NOMO-1 treated with DMSO at 0.1 percent for 48 hours (cell line): ENCODE data around the gene DENND4C.
"Not testable (repeated sequence)": the region's sequence is repeated elsewhere in the genome, so short reads cannot be mapped to it uniquely, and the experiment has no call there.

Source experiments
- DNase-seq: peaks from one replicate; lab custom pipeline; 2025; ENCODE audit not compliant: unreplicated experiment; lab: John Stamatoyannopoulos, UW

The DENND4C gene

DNA sequence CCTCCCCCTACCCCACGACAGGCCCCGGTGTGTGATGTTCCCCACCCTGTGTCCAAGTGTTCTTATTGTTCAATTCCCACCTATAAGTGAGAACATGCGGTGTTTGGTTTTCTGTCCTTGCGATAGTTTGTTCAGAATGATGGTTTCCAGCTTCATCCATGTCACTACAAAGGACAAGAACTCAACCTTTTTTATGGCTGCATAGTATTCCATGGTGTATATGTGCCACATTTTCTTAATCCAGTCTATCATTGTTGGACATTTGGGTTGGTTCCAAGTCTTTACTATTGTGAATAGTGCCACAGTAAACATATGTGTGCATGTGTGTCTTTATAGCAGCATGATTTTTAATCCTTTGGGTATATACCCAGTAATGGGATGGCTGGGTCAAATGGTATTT, 35.1 kb downstream of the DENND4C start:
- not testable (repeated sequence) for DNase-seq

DNA sequence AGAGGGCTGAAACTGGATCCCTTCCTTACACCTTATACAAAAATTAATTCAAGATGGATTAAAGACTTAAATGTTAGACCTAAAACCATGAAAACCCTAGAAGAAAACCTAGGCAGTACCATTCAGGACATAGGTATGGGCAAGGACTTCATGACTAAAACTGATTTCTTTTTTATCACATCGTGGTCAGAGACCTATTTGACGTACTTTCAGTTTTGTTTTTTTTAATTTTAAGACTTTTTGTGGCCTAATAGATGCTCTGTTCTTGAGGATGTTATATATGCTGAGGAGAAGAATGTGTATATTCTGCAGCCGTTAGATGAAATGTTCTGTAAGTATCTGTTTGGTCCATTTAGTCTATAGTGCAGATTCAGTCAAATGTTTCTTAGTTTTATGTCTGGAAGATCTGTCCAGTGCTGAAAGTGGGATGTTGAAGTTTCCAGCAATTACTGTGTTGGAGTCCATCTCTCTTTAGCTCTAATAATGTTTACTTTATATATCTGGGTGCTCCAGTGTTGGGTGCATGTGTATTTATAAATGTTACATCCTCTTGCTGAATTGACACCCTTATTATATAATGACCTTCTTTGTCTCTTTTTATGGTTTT, 36.4 kb downstream of the DENND4C start:
- DNase-seq, result not testable (repeated sequence)

DNA sequence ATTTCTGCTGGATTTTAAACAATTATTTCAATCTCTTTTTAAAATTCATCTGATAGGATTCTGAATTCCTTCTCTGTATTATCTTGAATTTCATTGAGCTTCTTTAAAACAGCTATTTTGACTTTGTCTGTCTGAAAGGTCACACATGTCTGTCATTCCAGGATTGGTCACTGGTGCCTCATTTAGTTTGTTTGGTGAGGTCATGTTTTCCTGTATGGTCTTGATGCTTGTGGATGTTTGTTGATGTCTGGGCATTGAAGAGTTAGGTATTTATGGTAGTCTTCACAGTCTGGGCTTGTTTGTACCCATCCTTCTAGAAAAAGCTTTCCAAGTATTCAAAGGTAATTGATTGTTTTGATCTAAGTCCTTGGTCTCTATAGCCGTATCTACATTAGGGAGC, 39.1 kb downstream of the DENND4C start:
- no peak for DNase-seq

DNA sequence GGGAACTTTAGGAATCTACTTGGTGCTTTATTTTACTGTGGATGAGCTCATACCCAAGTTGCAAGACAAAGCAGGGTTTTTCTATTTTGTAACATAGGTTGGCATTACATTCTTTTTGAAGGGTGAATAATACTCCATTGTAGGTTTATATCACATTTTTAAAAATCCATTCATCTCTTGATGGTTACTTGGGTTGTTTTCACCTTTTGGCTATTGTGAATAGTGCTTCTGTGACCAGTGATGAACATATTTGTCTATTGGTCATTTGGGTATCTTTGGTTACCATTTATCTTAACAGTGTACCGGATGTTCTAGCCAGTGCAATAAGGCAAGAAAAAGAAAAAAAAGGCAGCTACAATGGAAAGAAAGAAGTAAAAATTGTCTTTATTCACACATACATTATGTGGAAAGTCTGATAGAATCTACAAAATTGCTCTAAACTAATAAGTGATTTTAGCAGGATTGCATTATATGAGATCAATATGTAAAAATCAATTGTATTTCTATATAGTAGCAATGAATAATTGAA, 40.0 kb downstream of the DENND4C start:
- DNase-seq, result no peak

DNA sequence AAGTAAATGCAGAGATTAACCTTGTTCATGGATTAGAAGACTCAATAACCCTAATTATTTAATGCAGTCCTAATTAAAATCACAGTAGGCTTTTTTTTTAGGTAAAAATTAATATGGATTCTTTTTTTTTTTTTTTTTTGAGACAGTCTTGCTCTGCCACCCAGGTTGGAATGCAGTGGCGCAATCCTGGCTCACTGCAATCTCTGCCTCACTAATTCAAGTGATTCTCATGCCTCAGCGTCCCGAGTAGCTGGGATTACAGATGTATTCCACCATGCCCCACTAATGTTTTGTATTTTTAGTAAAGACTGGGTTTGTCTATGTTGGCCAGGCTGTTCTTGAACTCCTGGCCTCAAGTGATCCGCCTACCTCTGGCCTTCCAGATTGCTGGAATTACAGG, 40.6 kb downstream of the DENND4C start:
- no peak for DNase-seq

DNA sequence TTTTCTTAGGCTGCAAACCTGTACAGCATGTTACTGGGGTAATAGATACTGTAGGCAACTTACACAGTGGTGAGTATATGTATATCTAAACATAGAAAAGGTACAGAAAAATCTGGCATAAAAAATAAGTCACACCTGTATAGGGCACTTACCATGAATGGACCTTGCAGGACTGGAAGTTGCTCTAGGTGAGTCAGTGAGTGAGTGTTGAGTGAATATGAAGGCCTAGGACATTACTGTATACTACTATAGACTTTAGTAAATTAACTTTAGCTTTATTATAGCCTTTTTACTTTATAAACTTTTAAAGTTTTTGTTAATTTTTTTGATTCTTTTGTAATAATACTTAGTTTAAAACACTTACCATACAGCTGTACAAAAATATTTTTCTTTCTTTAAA, 51.3 kb downstream of the DENND4C start:
- DNase-seq, result no peak

DNA sequence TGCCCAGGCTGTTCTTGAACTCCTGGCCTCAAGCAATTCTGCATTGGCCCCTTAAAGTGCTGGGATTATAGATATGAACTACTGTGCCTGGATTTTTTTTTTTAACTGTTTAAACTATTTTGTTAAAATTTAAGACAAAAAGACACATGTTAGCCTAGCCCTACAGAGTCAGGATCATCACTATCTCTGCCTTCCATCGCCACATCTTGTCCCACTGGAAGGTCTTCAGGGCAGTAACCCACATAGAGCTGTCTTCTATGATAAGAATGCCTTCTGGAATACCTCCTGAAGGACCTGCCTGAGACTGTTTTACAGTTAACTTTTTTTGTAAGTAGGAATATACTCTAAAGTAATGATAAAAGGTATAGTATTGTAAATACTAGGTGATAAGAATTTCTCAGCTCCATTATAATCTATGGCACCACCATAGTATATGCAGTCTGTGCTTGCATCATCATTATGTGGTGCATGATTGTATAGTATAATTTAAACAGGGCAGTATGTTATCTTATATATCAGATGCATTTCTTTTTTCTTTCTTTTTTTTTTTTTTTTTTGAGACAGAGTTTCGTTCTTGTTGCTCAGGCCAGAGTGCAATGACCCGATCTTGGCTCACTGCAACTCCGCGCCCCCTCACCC, 52.7 kb downstream of the DENND4C start:
- no peak for DNase-seq

DNA sequence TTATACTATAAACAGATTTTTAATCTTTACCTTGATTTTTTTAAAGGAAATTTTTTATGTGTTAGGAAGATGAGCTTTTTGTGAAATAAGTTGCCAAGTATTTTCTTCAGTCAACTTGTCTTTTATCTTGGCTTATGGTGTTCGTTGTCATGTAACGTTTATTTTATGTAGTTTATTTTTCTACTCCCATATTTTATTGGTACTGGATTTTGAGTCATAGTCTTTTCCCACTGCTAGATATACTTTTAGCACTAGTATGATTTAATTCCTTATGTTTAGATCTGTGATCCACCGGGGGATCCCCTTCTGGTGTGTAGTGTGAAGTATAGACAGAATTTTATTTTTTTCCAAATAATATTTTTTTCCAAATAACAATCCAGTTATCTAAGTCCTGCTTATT, 54.2 kb downstream of the DENND4C start:
- DNase-seq, result no peak

DNA sequence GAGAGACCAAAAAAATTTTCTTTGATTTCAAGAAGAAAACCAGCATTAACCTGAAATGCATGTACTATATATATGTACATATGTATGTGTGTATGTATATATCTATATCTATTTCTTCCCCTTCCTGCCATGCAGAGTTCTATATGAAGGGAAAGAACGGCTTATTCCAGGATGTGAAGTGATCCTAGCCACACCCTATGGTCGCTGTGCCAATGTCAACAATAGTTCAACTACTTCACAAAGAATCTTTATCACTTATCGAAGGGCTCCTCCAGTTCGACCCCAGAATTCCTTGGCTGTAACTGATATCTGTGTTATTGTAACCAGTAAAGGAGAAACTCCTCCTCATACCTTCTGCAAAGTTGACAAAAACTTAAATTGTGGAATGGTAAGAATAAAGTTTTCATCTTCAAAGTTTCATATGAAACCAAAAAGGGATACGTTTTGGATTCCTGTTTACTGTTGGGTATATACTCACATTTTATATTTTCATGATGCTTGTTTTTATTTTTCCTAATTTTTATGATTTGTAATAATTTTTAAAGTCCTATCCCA, 56.2 kb downstream of the DENND4C start:
- DNase-seq, result no peak

DNA sequence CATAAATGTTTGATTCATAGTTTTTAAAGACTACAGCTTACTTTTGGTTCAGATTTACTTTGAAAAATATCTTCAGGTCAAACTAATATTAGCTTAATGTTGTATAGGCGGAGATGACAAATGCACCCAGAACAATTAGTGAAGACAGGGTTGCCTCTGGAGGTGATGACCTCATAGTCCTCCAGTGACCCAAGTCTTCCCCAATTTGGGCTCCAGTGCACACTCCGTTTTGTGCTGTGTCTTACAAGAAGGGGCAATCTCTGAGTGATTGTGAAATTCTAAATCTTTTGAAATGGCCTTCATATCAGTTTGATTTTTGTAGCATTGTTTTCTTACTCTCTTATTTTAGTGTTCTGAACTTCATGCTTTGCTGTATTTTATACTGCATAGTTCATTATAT, 57.6 kb downstream of the DENND4C start:
- no peak for DNase-seq

DNA sequence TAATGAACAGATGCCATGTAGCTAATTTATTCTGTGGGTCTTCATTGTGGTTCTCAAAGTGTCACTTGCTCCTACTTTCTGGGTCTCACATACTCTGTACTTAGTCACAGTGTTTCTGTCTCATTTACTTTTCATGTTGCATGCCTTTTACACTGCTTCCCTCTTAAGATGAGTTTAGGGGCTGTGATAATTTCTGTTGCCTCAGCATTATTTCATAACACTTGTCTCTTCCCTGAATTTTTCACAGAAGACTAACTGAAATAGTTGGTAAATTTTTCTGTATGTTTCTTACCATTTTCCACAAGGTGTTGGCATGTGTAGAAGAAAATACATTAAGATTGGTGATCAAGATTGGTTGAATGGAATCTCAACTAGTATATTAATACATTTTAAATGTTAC, 59.6 kb downstream of the DENND4C start:
- no peak for DNase-seq

DNA sequence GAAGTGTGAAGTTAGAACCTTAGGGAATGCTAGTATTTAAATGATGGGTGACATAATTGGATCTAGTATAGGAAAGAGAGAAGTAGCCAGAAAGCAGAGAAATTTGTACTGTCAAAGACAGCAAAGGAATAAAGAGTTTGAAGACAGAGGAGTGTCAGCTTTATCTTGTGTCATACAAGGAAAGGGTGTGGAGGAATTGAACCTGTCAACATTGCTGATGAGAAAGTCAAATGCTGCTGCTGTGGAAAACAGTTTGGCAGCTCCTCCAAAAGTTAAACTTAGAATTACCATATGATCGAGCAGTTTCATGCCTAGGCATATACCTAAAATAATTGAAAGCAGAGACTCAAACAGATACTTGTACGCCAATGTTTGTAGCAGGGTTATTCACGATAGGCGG, 63.7 kb downstream of the DENND4C start:
- no peak for DNase-seq

DNA sequence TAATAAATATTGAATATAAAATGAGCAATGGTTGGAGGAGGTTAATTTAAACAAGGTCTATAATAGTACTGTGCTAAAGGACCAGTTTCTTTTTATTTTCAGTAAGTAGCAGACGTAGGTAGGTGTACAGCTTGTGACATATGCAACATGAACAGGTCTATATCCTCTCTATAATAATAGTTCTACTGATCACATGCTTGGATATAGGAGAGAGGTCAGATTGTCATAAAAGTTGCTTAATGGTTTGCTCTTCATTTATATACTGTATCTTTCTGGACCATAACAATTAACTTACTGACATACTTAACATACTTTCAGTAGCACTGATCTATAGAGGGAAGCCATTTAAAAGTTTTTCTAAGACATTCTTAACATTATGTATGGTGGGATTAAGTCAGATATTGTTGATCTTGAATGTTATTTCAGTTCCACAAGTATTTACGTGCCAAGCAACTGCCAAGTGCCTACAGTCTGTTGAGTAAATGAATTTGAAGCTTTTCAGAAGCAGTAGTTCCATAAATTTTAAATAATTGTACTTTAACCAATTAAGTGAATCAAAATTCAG, 68.0 kb downstream of the DENND4C start:
- DNase-seq, result no peak

DNA sequence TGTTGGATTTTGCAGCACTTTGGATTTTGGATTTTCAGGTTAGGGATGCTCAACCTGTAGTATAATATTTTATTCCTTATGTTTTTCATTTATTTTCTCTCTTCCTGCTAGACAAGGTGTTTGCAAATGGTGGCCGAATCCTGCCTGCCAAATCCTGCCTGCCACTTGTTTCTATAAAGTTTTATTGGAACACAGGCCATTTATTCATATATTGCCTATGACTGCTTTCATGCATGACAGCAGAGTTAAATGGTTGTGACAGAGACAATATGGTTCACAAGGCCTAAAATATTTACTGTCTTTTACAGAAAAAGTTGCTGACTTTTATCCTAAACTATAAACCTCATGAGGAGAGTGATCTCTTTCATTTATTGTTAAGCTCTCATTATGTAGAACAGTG, 72.7 kb downstream of the DENND4C start:
- no peak for DNase-seq

DNA sequence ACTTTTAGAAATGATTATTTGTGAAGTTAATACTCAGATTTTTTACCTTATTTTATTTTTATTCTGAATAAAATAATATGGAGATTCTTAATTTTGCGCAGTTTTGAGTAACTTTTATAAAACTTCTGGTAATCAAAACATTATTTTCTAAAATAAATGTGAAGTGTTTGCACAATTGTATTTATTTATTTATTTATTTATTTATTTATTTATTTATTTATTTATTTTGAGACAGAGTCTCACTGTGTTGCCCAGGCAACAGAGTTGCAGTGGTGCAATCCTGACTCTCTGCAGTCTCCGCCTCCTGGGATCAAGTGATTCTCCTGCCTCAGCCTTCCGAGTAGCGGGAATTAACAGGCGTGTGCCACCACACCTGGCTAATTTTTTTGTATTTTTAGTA, 76.1 kb downstream of the DENND4C start:
- DNase-seq, result no peak

DNA sequence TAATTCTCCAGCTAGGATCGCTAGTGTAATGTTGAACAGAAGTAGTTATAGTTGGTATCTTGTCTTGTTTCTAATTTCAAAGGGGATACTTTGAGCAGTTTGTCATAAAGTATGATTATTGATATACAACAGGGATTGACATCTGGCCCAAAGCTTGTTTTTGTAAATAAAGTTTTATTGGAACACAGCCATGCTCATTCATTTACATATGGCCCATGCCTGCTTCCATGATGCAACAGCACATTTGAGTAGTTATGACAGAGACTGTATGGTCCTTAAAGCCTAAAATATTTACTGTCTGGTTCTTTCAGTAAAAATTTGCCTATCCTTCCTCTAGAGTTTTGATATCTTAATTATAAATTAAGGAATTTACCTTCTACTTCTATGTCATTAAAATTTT, 79.8 kb downstream of the DENND4C start:
- DNase-seq, result no peak

DNA sequence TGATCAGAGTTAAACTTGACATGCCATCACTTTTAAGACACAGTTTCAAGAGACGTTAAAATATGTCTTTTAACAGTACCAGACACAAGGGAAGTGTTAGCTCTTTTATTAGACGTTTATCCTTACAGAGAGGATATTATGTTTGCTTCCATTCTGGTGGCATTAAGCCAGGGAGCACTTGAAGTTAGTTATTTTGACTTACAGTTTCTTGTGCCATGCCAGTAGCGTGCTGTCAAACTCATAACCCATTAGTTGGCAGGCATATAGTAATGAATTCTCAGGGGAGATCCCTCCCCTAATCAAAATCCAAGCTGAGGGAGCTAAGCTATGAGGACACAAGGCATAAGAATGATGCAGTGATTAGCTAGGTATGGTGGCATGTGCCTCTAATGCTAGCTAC, 83.1 kb downstream of the DENND4C start:
- no peak for DNase-seq

DNA sequence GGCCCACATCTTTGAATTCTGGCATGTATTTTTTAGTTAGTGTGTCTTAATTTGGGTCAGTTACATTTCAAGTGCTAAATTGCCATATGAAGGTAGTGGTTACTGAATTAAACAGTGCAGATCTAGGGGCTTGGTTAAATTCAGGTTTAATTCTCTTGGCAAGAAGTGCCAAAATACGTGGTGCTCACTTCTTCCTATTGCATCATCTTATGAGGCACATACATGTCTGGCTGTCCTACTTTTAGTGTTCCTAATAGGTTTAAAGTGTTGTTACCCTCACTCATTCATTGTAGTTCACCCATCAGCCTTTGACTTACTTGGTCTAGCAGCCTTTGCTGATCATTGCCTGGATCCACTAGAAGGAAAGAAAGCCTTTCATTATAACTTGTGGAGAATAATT, 90.0 kb downstream of the DENND4C start:
- no peak for DNase-seq

DNA sequence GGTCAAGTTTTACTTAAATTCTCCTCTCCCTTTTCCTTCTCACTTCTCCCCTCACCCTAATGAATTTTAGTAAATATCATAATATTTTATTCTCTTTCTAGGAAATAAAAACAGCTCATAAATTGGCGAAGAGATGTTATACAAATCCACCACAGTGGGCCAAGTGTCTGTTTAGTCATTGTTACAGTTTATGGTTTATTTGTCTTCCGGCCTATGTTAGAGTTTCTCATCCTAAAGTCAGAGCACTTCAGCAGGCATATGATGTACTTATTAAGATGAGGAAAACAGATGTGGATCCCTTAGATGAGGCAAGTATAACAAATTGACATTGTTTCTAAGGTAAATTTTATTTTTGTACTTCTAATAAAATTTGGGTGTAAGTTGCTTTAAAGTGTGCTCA, 101.4 kb downstream of the DENND4C start:
- DNase-seq, result no peak

DNA sequence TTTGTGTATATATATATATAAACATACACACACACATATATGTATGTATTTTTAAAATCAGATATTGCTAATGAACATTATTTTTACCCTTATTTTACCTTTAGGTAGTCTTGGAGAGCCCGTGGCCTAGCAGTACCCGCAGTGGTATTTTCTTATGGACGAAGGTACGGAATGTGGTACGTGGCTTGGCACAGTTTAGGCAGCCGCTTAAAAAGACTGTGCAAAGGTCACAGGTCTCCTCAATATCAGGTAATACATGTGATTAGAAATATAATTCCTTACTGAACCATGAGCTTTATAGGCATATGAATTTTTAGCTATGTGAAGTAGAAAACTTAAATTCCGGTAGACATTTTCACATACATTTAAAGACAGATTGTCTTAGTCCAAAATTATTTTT, 105.7 kb downstream of the DENND4C start:
- no peak for DNase-seq

DNA sequence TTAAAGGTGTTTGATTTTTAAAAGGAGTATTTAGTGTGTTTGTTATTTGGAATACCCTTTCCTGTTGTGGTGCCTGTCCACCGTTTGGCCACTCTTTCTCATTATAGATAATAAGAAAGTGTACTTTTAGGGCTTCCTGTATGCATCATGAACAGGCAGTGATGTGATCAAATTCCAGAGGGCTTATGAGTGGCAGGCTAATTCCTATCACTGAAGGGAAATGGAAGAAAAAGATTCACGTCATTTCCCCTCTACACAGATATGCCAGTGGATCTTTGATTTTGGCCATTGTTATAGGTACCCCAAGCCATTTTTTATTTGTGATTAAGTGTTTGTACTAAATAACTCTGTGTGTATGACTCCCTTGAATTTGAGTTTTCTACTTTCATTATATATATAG, 112.5 kb downstream of the DENND4C start:
- no peak for DNase-seq

DNA sequence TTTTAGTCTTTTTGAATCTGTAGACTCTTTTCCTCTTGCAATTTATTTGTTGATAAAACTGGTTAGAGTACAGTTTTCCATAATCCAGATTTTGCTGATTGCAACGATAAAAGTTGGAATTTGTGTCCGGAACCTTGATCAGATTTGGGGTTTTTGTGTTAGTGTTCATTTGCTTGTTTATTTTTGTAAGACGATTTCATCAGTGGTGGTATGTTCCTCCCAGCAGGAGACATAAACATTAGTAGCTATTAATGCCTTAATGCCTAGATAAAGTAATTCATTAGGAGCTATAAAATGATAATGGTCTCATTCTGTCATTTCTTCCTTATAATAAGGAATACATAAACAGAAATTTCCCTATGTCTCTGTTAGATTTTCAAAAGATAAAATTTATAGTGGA, 128.2 kb downstream of the DENND4C start:
- DNase-seq, result no peak
